Liver (tissue), 9 donors: Measurements from ENCODE around the gene SLC24A3. TPM values are rescaled to one million over a fixed set of nuclear protein-coding genes. Genes with fewer than 3 reads are reported as not detected.

Experiments used
- DNase-seq: peaks from one replicate; pipeline ENCODE4 v3.0.0-alpha.2; 2017; ENCODE audit warnings: low spot score
- H3K27ac ChIP-seq, 2 donors: one replicate each; pipeline ENCODE4 v1.7.0; 2013; ENCODE audit warnings: inconsistent platforms in 2 of 2, low read length in 2 of 2, control low read depth in 1 of 2, low read depth in 1 of 2, mild to moderate bottlenecking in 1 of 2
- H3K27me3 ChIP-seq, 4 donors: one replicate each; pipeline versions ENCODE4 v1.6.1 to v1.7.0; 2013; ENCODE audit warnings: low read length in 3 of 4, inconsistent platforms in 1 of 4, mild to moderate bottlenecking in 1 of 4, moderate library complexity in 1 of 4; ENCODE audit not compliant: control insufficient read depth in 4 of 4, insufficient read depth in 4 of 4
- H3K36me3 ChIP-seq, 4 donors: one replicate each; pipeline versions ENCODE4 v1.6.1 to v1.7.0; 2013; ENCODE audit warnings: low read length in 3 of 4, mild to moderate bottlenecking in 3 of 4, low read depth in 1 of 4, moderate library complexity in 1 of 4; ENCODE audit not compliant: control insufficient read depth in 4 of 4, insufficient read depth in 3 of 4
- H3K4me1 ChIP-seq, 4 donors: one replicate each; pipeline versions ENCODE4 v1.6.1 to v1.7.0; 2013; ENCODE audit warnings: low read length in 3 of 4, mild to moderate bottlenecking in 3 of 4, moderate library complexity in 1 of 4; ENCODE audit not compliant: control insufficient read depth in 4 of 4, insufficient read depth in 4 of 4
- H3K4me3 ChIP-seq, 3 donors: one replicate each; pipeline versions ENCODE4 v1.6.1 to v1.7.0; 2013; ENCODE audit warnings: low read length in 3 of 3, control low read depth in 1 of 3, low read depth in 1 of 3, mild to moderate bottlenecking in 1 of 3
- H3K9ac ChIP-seq, 2 donors: one replicate each; pipeline ENCODE4 v1.7.0; 2013; ENCODE audit warnings: low read length in 2 of 2, mild to moderate bottlenecking in 2 of 2, moderate library complexity in 2 of 2, control low read depth in 1 of 2, low read depth in 1 of 2
- H3K9me3 ChIP-seq, 4 donors: one replicate each; pipeline versions ENCODE4 v1.6.1 to v1.7.0; 2013; ENCODE audit warnings: low read length in 3 of 4; ENCODE audit not compliant: control insufficient read depth in 4 of 4
- CTCF ChIP-seq: fragments of 150-350 bp; IDR thresholded peaks from 2 replicates; pipeline ENCODE4 v1.5.1; 2017; ENCODE audit warnings: improper control_type of control experiment, low read depth, low read length; ENCODE audit not compliant: missing input control
- FOXA1 ChIP-seq: IDR thresholded peaks from 2 replicates; pipeline ENCODE4 v1.6.1; 2016; ENCODE audit warnings: antibody characterized with exemption
- FOXA2 ChIP-seq: IDR thresholded peaks from 2 replicates; pipeline ENCODE4 v1.6.1; 2016; ENCODE audit warnings: antibody characterized with exemption
- GABPA ChIP-seq, 2 donors: IDR thresholded peaks in 1 of 2; conservative IDR thresholded peaks in 1 of 2; 2 replicates each; pipeline ENCODE4 v1.6.1; 2016; ENCODE audit warnings: antibody characterized with exemption in 2 of 2, mild to moderate bottlenecking in 1 of 2, moderate library complexity in 1 of 2
- HNF4G ChIP-seq: IDR thresholded peaks from 2 replicates; pipeline ENCODE4 v1.6.1; 2016; ENCODE audit warnings: antibody characterized with exemption
- JUND ChIP-seq, 2 donors: IDR thresholded peaks; 2 replicates each; pipeline ENCODE4 v1.6.1; 2016; ENCODE audit warnings: antibody characterized with exemption in 2 of 2
- MAX ChIP-seq: IDR thresholded peaks from 2 replicates; pipeline ENCODE4 v1.6.1; 2016; ENCODE audit warnings: antibody characterized with exemption
- NR2F2 ChIP-seq: IDR thresholded peaks from 2 replicates; pipeline ENCODE4 v1.6.1; 2016; ENCODE audit warnings: antibody characterized with exemption
- RAD21 ChIP-seq, 2 donors: IDR thresholded peaks; 2 replicates each; pipeline ENCODE4 v1.6.1; 2016; ENCODE audit warnings: antibody characterized with exemption in 2 of 2, mild to moderate bottlenecking in 2 of 2
- RXRA ChIP-seq, 2 donors: IDR thresholded peaks; 2 replicates each; pipeline ENCODE4 v1.6.1; 2017 to 2018; ENCODE audit warnings: antibody characterized with exemption in 2 of 2, mild to moderate bottlenecking in 1 of 2
- SP1 ChIP-seq: IDR thresholded peaks from 2 replicates; pipeline ENCODE4 v1.6.1; 2018; ENCODE audit warnings: antibody characterized with exemption, mild to moderate bottlenecking
- TAF1 ChIP-seq: conservative IDR thresholded peaks from 2 replicates; pipeline ENCODE4 v1.6.1; 2016; ENCODE audit warnings: antibody characterized with exemption, mild to moderate bottlenecking
- YY1 ChIP-seq: IDR thresholded peaks from 2 replicates; pipeline ENCODE4 v1.6.1; 2016; ENCODE audit warnings: antibody characterized with exemption, mild to moderate bottlenecking
- ZBTB33 ChIP-seq: IDR thresholded peaks from 2 replicates; pipeline ENCODE4 v1.6.1; 2016; ENCODE audit warnings: antibody characterized with exemption
- WGBS: extraction: QIAGEN DNeasy Blood & Tissue Kit; methylation state at CpG from one replicate; pipeline ENCODE4 v1.1.7; 2013; 5-methylcytosine and 5-hydroxymethylcytosine counted together
- polyA plus RNA-seq, 2 donors: library from polyadenylated mRNA; stranded (reverse) in 1 of 2; unstranded in 1 of 2; fragments of 200-250 nt in 1 of 2; fragments of >200 nt in 1 of 2; fragmentation: Nextera tagmentation in 1 of 2; extraction: Ambion mirVana in 1 of 2; gene quantifications; one replicate each; pipeline versions ENCODE4 v1.2.1 to v1.2.3, GENCODE V29; 2013 to 2015
- total RNA-seq, 2 donors: library from RNA; depleted of rRNA; stranded (reverse); fragments of >200 nt; gene quantifications; one replicate each; pipeline ENCODE4 v1.2.3, GENCODE V29; 2014
- donor health status: healthy.
- donor health status: healthy.
- donor health status: healthy.
- donor health status: healthy.
- donor health status: healthy.

Gene SLC24A3
- total and polyA plus RNA-seq, 4 donors: 0.28 to 1.8 (median 0.46) TPM

- DNase-seq: no peak
- Histone ChIP-seq H3K27ac (no peak overlapping the region), H3K4me3 (no peak overlapping the region), H3K36me3 (no peaks in the 10 kb centered on the region), H3K27me3 (peaks cover 0 to 6% (median 0%) of the 10 kb centered on the region in 4 donors), H3K9ac (no peak overlapping the region), H3K9me3 (no peaks in the 10 kb centered on the region), H3K4me1 (no peaks in the 10 kb centered on the region)
- 81% methylated on average over 13 of the region's 13 CpGs for WGBS
- TF ChIP-seq CTCF: no peak
- TF ChIP-seq SP1: no peak
- TF ChIP-seq MAX: no peak
- TF ChIP-seq RXRA (IDR thresholded peaks at IDR 0.05): no peak
- TF ChIP-seq RAD21 (IDR thresholded peaks at IDR 0.05): no peak
- TF ChIP-seq JUND (IDR thresholded peaks at IDR 0.05): no peak
- no peak for TF ChIP-seq TAF1
- no peak for TF ChIP-seq GABPA (IDR thresholded peaks at IDR 0.05 in 1 of 2, conservative IDR thresholded peaks at IDR 0.05 in 1 of 2)
- no peak for TF ChIP-seq NR2F2
- no peak for TF ChIP-seq FOXA1
- no peak for TF ChIP-seq FOXA2
- no peak for TF ChIP-seq HNF4G
- TF ChIP-seq ZBTB33: no peak
Observed at GRCh38 chr20:19253916-19254820, 41.7 kb downstream of the SLC24A3 start.

GRCh38 chr20:19254956-19255355 is 42.5 kb downstream of the SLC24A3 start:
- no peak for DNase-seq
- no peaks in the 10 kb centered on the region for H3K36me3 ChIP-seq
- no peak overlapping the region for H3K4me3 ChIP-seq
- TF ChIP-seq NR2F2 (no peak), SP1 (no peak), MAX (no peak), GABPA (IDR thresholded peaks at IDR 0.05 in 1 of 2, conservative IDR thresholded peaks at IDR 0.05 in 1 of 2) (no peak), YY1 (no peak)
- no peaks in the 10 kb centered on the region for H3K9me3 ChIP-seq
- 79% methylated on average over 4 of the region's 4 CpGs for WGBS
- peaks cover 0 to 6% (median 0%) of the 10 kb centered on the region in 4 donors for H3K27me3 ChIP-seq
- no peak overlapping the region for H3K9ac ChIP-seq
- no peaks in the 10 kb centered on the region for H3K4me1 ChIP-seq
- no peak overlapping the region for H3K27ac ChIP-seq
